SIG-M5 (cell line): Measurements from ENCODE around the gene UBQLN1.
A peak's percentile ranks its signal among the peaks of the same experiment; 100 is the strongest.

Source experiments
- DNase-seq: peaks from one replicate; lab custom pipeline; 2025; lab: John Stamatoyannopoulos, UW

Gene UBQLN1

DNA sequence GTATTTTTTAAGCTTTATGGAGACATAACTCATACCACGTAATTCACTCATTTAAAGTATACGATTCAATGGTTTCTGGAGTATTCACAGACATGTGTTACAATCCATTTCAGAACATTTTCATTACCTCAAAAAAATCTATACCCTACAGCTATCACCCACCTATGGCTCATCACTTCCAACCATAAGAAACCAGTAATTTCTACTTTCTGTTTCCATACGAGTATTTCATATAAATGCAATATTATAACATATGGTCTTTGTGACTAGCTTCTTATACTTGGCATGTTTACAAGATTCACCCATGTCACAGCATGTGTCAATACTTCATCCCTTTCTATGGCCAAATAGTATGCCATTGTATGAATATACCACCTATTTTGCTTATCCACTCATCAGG is 18.8 kb downstream of the UBQLN1 start:
- no peak for DNase-seq

DNA sequence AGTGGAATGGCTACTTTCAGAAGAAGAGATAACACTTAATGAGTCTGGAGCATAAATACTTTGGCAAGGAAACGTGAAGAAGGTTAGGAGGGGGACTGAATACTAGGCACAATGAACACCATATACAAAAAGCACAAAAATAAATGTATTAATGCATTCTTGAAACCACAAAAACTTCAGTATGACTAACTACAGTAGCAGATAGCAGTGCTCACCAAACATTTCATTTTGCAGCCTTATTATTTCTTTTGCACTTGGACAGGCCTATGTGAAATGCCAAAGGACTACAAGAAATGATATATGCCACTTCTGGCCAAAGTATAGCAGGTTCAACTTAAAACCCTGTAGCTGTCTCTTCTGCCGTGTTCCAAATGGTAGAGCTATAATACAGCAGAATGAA is 26.3 kb downstream of the UBQLN1 start:
- DNase-seq = no peak

DNA sequence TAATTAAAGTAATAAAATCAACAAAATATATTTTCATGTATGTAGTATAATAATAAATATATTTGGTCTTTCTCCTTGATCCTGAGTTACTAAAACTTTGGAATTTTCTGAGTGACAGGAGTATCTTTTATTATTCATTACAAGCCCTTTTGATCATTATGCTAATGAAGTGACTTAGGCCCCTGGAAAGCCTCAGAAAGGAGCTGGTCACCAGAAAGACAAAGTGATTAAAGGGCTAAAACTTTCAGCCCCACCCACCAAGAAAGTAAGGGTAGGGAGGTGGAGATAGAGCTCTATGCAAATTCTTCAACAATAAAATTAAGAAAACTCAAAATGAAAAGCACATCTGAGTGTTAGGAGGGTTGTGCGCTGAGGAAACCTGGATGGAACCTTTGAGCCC is 27.5 kb downstream of the UBQLN1 start:
- DNase-seq = no peak

DNA sequence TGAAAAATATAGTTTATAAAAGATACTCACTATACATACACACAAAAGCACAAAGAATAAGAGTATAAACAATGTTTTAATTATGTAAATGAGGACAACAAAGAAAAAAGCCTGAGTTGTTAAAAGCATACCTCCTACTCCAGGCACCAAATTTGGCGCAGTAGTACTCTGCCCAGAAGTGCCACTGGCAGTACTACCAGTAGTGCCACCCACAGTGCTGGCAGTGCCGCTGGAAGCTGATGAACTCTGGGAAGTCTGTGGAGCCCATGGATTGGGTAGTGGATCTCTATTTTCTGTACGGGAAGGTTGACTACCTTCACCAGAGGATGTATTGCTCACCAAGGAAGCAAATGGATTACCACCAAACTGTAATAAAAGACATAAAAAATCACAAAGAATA is 30.2 kb downstream of the UBQLN1 start:
- DNase-seq = no peak

GRCh38 chr9:83675466-83675865 is 32.3 kb downstream of the UBQLN1 start:
- no peak for DNase-seq

DNA sequence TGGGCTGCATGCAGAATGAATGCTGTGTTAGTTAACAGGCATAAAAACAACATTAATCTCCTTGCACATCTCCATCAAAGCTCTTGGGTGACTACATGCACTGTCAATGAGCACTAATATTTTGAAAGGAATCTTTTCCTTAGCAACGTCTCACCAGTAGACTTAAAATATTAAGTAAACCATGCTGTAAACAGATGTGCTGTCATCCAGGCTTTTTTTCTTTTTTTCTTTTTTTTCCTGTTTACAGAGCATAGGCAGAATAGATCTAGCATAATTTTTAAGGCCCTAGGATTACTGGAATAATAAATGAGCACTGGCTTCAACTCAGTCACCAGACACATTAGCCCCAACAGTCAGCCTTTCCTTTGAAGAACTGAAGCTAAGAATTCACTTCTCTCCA is 36.3 kb downstream of the UBQLN1 start:
- no peak for DNase-seq

DNA sequence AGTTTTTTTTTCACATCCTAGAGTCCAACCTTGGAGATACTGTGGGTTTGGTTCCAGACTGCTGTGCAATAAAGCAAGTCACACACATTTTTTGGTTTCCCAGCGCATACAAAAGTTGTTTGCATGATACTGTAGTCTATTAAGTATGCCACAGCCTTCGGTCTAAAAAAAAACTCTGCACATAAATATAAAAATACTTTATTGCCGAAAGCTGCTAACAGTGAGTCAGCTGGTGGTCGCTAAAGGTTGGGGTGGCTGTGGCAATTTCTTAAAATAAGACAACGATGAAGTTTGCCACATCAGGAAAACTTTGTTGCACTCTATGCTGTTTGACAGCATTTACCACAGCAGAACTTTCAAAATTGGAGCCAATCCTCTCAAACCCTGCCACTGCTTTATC is 37.4 kb downstream of the UBQLN1 start:
- no peak for DNase-seq

- no peak for DNase-seq
Observed at GRCh38 chr9:83669067-83669466, 38.7 kb downstream of the UBQLN1 start.

DNA sequence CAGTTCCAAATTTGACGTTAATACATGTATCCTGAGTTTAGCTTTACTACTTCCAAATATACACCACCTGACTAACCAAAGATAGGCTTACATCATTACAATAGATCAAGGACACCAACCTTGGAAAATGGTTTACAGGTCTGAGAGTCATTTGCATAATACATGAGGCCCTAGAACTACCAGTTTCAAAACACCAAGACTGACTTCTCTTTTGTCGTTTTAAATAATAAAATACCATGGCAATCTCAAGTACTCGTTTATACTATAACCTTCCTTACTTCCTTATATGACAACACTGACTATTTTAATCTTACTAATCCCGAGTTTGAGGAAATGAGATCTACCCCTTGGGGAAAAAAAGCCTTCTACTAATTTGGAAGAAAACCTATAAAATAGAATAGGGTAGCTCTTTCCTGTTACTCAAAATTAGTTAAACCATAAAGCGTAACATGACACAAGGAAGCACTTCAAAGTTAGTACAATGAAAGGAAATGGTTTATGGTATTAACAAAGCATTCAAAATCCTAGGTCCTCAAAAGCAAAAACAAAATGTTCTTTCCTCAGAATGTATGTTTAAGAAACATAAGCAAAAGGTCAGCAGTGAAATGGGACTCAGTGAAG is 42.1 kb downstream of the UBQLN1 start:
- peak; percentile 35 for DNase-seq

GRCh38 chr9:83662933-83663332 is 44.8 kb downstream of the UBQLN1 start:
- DNase-seq = no peak

DNA sequence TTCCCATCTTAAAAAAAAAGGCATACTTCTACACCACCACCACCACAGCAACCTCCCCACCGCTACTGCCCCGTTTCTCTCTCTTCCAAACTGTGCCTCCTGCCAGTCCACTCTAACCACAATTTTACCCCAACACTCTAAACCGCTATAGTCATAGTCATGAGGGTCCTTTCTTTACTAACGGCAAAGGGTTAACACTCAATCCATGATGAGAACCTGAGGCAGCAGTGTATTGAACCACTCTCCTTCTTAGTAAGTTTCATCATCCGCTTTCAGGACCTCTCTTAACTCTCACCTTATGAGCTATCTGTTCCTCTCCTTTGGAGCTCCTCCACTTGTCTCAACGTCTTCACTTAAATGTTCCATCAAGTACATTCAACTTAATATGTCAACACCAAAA is 50.8 kb downstream of the UBQLN1 start:
- no peak for DNase-seq

DNA sequence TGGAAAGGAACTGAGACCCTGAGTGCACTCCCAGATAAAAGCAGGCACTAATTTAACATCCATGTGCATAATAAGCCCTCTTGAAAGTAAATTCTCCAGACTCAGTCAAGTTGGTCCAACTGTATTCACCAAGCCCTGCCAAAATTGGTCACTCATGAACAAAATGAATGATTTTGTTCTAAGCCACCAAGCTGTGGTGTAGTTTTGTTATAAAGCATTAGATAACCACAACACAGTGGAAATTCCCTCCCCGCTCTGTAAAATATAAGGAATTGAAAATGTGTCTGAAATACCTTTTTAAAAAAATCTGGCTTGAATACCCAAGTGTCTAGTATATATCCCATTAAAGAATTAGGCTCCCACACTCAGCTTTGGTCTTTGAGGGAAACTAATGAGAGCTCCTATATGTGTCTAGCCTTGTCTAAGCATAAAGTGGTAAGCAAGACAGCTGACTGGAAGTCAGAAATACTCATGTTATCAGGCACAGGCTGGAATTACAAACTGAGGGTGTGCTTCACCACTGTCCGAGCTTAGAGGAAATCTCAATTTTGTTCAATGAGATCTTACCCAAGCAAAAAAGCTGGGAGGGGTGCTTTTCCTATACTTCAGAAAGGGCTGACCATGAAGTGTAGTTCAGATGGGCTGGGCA is 51.6 kb downstream of the UBQLN1 start:
- no peak for DNase-seq

DNA sequence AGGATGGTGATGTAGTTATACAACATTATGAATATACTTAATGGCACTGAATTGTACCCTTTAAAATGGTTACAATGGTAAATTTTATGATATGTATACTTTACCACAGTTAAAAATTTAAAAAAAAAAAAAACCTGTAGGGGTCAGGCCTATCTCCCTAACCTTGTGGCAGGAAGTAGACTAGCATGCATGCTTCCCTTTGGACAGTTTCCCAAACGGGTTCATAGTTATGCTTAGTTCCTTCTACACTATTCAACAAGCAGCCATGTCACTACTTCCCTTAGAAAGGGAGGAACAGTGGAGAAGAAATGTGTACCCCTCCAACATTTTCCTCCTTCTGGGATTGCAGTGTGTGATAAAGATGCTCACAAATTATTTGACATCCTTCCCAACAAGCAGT is 52.3 kb downstream of the UBQLN1 start:
- DNase-seq = no peak

DNA sequence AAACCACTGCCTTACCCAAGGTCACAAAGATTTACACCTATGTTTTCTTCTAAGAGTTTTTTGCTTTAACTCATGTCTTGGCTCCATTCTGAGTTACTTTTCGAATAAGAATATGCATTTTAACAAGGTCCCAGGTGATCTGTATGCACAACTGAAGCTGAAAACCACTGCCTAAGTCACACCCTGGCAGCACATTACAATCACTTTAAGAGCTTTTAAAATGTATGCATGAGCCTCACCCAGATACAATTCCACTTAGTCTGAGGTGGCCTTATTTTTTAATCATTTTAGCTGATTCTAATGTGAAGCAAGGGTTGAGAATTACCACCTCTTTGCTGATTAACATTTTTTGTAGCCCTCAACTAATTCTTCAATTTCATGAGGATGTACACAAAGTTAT is 55.3 kb downstream of the UBQLN1 start:
- DNase-seq = no peak

DNA sequence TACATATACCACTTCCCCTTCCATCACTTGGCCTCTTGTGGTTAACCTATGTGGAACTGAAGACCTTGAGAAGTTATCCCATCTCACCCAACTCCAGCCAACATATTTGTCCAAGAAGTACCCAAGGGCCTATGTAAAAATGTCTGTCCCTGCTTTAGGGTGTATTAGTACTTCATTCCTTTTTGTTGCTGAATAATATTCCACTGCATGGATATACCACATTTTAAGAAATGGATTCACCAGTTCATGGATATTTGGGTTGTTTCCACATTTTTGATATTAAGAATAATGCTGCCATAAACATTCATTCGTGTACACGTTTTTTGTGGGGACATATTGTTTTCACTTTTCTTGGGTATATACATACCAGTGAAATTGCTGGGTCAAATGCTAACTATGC is 56.2 kb downstream of the UBQLN1 start:
- DNase-seq = no peak

DNA sequence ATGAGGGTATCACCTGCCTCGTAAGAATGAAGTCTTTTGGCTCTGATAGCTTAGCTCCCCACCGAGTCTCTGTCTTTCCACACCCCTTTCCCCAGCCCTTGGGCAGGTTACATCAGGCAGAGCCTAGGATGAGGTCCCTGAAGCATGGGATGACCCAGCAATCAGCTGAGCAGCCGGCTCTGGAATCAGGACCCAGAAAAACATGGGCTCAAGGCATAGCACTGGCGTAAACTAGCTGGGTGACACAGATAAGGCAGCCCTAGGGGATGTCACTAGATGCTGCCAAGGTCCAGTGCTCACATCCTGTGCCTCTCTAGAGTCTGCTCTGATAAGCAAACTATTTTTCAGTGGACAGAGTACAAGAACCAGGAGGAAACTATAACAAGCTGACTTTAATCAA is 58.2 kb downstream of the UBQLN1 start:
- no peak for DNase-seq

DNA sequence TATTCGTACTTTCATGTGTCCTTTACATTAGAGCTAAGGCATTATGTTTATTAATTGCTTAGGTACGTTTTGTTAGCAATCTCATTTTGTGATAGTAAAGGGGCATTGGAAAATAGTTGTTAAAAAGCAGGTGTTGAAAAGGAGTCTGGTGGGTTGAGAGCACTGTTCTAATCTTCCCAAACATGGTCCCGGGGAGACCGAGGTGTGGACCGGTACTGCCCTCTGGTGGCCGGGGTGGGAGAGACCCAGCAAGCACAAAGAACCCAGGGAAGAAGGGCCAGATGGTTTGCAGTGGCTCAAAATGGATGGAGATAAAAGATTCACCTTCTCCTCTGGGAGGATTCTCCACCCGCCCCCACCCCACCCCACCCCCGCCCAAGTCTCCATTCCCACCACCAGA is 58.7 kb downstream of the UBQLN1 start:
- DNase-seq = no peak

GRCh38 chr9:83646500-83647239 is 61.1 kb downstream of the UBQLN1 start:
- DNase-seq = no peak

- no peak for DNase-seq
Observed at GRCh38 chr9:83642793-83643192, 65.0 kb downstream of the UBQLN1 start.

GRCh38 chr9:83639266-83639665 is 68.5 kb downstream of the UBQLN1 start:
- DNase-seq = no peak

DNA sequence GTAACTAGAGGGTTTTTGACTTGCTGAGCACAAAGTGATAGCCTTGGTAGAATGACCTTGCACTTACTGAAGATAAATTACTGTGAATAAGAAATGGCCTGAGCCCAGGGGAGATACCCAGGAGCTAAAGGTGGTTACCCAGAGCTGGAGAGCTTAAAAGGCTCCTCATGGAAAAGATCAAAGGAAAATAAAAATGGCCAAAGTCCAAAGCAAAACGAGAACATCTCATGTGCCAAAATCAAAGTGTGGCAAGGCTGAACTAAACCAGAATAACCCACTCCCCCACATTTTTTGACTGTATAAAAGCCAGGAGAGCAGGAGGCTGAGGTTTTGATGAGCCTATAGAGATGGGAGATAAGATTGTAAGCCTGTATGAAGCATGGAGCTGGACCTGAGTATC is 70.4 kb downstream of the UBQLN1 start:
- no peak for DNase-seq

- no peak for DNase-seq
Observed at GRCh38 chr9:83636813-83637212, 70.9 kb downstream of the UBQLN1 start.

GRCh38 chr9:83633676-83634075 is 74.1 kb downstream of the UBQLN1 start:
- no peak for DNase-seq

DNA sequence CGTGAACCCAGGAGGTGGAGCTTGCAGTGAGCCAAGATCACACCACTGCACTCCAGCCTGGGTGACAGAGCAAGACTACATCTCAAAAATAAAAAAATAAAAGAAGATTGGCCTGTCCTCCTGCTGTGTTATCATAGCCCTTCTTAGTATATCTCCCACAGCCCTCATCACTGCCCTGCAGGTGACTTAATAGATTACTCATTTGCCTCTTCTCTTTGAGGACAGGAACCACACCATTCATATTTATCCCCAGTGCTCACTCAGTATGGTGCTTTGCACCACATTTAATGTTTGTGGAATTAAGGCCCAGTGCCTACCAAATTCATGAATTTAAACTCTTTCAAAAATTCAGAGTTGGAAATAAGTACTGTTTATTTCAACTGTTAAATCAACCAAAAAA is 74.5 kb downstream of the UBQLN1 start:
- no peak for DNase-seq
